ENCODE measurements around the gene COPZ1. TPM values are rescaled to one million over a fixed set of nuclear protein-coding genes. Genes with fewer than 3 reads are reported as not detected.
"Not testable (repeated sequence)": the region's sequence is repeated elsewhere in the genome, so short reads cannot be mapped to it uniquely, and the experiment has no call there.

Gene COPZ1
- total RNA-seq, 2 experiments from 2014 or later: 93.1 to 94.6 TPM

GRCh38 chr12:54350743-54351142, 25.8 kb downstream of the COPZ1 start:
- Mint-ChIP-seq H3K27ac (no peak overlapping the region), H3K27me3 (no peaks in the 10 kb centered on the region), H3K9me3 (no peaks in the 10 kb centered on the region), H3K4me1 (peaks cover 15% of the 10 kb centered on the region), H3K36me3 (peaks cover 31% of the 10 kb centered on the region), H3K4me3 (no peak overlapping the region)
- ATAC-seq (ENCODE audit: low read depth) (no peak), DNase-seq (no peak)
- POLR2A ChIA-PET: interaction anchor here (1.0 to 1.1 kb wide), 2 partner anchors 9 to 26 kb away, joined by 3 read pairs; partner anchors contain the start of gene COPZ1

- Mint-ChIP-seq H3K4me3 (no peak overlapping the region), H3K27ac (no peak overlapping the region), H3K9me3 (no peaks in the 10 kb centered on the region), H3K36me3 (peaks cover 30% of the 10 kb centered on the region), H3K4me1 (peaks cover 15% of the 10 kb centered on the region), H3K27me3 (no peaks in the 10 kb centered on the region)
- no peak for DNase-seq
- POLR2A ChIA-PET: interaction anchor here (0.6 kb wide), 1 partner anchor 54 kb away, joined by 6 read pairs; no protein-coding TSS in a partner anchor
- no peak for ATAC-seq (ENCODE audit: low read depth)
Measured at GRCh38 chr12:54351341-54351740, 26.4 kb downstream of the COPZ1 start.

GRCh38 chr12:54352022-54352531, 27.1 kb downstream of the COPZ1 start:
- Mint-ChIP-seq H3K4me1 (peaks cover 20% of the 10 kb centered on the region), H3K36me3 (peaks cover 27% of the 10 kb centered on the region), H3K9me3 (no peaks in the 10 kb centered on the region), H3K27me3 (no peaks in the 10 kb centered on the region), H3K27ac (peak overlapping the region; percentile 56), H3K4me3 (peak overlapping the region; percentile 71)
- DNase-seq (no peak), ATAC-seq (ENCODE audit: low read depth) (peak; percentile 77)
- POLR2A ChIA-PET: interaction anchor here (0.6 to 2.2 kb wide), 5 partner anchors 11 to 136 kb away, joined by 3 to 7 read pairs (median 4); partner anchors contain the start of gene COPZ1

GRCh38 chr12:54352891-54353874, 28.3 kb downstream of the COPZ1 start:
- no peaks in the 10 kb centered on the region for H3K9me3 Mint-ChIP-seq
- no peak overlapping the region for H3K4me3 Mint-ChIP-seq
- H3K27me3 Mint-ChIP-seq: no peaks in the 10 kb centered on the region
- H3K36me3 Mint-ChIP-seq: peaks cover 21% of the 10 kb centered on the region
- no peak for DNase-seq
- H3K4me1 Mint-ChIP-seq: peaks cover 22% of the 10 kb centered on the region
- H3K27ac Mint-ChIP-seq: no peak overlapping the region
- ATAC-seq (ENCODE audit: low read depth): no peak
- POLR2A ChIA-PET: interaction anchor here (0.7 to 2.2 kb wide), 4 partner anchors 10 to 137 kb away, joined by 3 to 7 read pairs (median 3); partner anchors contain the start of gene HNRNPA1

- peaks cover 21% of the 10 kb centered on the region for H3K36me3 Mint-ChIP-seq
- H3K4me3 Mint-ChIP-seq; H3K27me3 Mint-ChIP-seq; H3K27ac Mint-ChIP-seq; DNase-seq; ATAC-seq (ENCODE audit: low read depth); H3K9me3 Mint-ChIP-seq: not testable (repeated sequence)
- peaks cover 22% of the 10 kb centered on the region for H3K4me1 Mint-ChIP-seq
- POLR2A ChIA-PET: interaction anchor here (0.6 to 2.2 kb wide), 2 partner anchors 9 to 75 kb away, joined by 3 to 7 read pairs; no protein-coding TSS in a partner anchor
Measured at GRCh38 chr12:54354271-54354670, 29.3 kb downstream of the COPZ1 start.

- ATAC-seq (ENCODE audit: low read depth): no peak
Measured at GRCh38 chr12:54355104-54355815, 30.3 kb downstream of the COPZ1 start.

GRCh38 chr12:54356228-54356627, 31.3 kb downstream of the COPZ1 start:
- no peak for ATAC-seq (ENCODE audit: low read depth)
- no peaks in the 10 kb centered on the region for H3K9me3 Mint-ChIP-seq
- no peak overlapping the region for H3K27ac Mint-ChIP-seq
- no peaks in the 10 kb centered on the region for H3K27me3 Mint-ChIP-seq
- H3K4me3 Mint-ChIP-seq: no peak overlapping the region
- no peak for DNase-seq
- H3K36me3 Mint-ChIP-seq: peaks cover 6% of the 10 kb centered on the region
- POLR2A ChIA-PET: interaction anchor here (1.7 to 3.9 kb wide), 2 partner anchors 31 to 69 kb away, joined by 3 to 20 read pairs; partner anchors contain the start of gene COPZ1
- H3K4me1 Mint-ChIP-seq: peaks cover 29% of the 10 kb centered on the region

More at GRCh38 chr12:54355104-54355815, 30.3 kb downstream of the COPZ1 start:
- Mint-ChIP-seq H3K4me3 (no peak overlapping the region), H3K9me3 (no peaks in the 10 kb centered on the region), H3K36me3 (peaks cover 15% of the 10 kb centered on the region), H3K4me1 (peaks cover 23% of the 10 kb centered on the region), H3K27me3 (no peaks in the 10 kb centered on the region), H3K27ac (no peak overlapping the region)
- POLR2A ChIA-PET: interaction anchor here (1.7 kb wide), 1 partner anchor 68 kb away, joined by 3 read pairs; no protein-coding TSS in a partner anchor
- no peak for DNase-seq

GRCh38 chr12:54356951-54357356, 32.0 kb downstream of the COPZ1 start:
- no peak overlapping the region for H3K27ac Mint-ChIP-seq

GRCh38 chr12:54357506-54358190, 32.7 kb downstream of the COPZ1 start:
- H3K4me1 Mint-ChIP-seq: peaks cover 19% of the 10 kb centered on the region
- no peak overlapping the region for H3K27ac Mint-ChIP-seq
- ATAC-seq (ENCODE audit: low read depth): no peak
- no peaks in the 10 kb centered on the region for H3K27me3 Mint-ChIP-seq
- H3K36me3 Mint-ChIP-seq: no peaks in the 10 kb centered on the region
- H3K4me3 Mint-ChIP-seq: no peak overlapping the region
- H3K9me3 Mint-ChIP-seq: no peaks in the 10 kb centered on the region
- POLR2A ChIA-PET: interaction anchor here (0.6 to 3.9 kb wide), 7 partner anchors 11 to 94 kb away, joined by 3 to 32 read pairs (median 7); partner anchors contain the start of genes CBX5, COPZ1, HNRNPA1 and NFE2
- no peak for DNase-seq

More at GRCh38 chr12:54356951-54357356, 32.0 kb downstream of the COPZ1 start:
- DNase-seq: no peak
- no peak for ATAC-seq (ENCODE audit: low read depth)
- Mint-ChIP-seq H3K4me1 (peaks cover 26% of the 10 kb centered on the region), H3K36me3 (peaks cover 3% of the 10 kb centered on the region), H3K9me3 (no peaks in the 10 kb centered on the region), H3K4me3 (no peak overlapping the region), H3K27me3 (no peaks in the 10 kb centered on the region)
- POLR2A ChIA-PET: interaction anchor here (1.7 to 3.9 kb wide), 2 partner anchors 32 to 70 kb away, joined by 3 to 20 read pairs; partner anchors contain the start of gene COPZ1

- Mint-ChIP-seq H3K9me3 (no peaks in the 10 kb centered on the region), H3K4me1 (peaks cover 18% of the 10 kb centered on the region), H3K27me3 (no peaks in the 10 kb centered on the region), H3K36me3 (no peaks in the 10 kb centered on the region), H3K4me3 (no peak overlapping the region), H3K27ac (no peak overlapping the region)
- peak; percentile 47 for ATAC-seq (ENCODE audit: low read depth)
- peak; percentile 42 for DNase-seq
- POLR2A ChIA-PET: interaction anchor here (0.6 to 3.9 kb wide), 16 partner anchors 11 to 1968 kb away, joined by 3 to 32 read pairs (median 5); partner anchors contain the start of genes CBX5, COPZ1, HNRNPA1 and NFE2
Measured at GRCh38 chr12:54358191-54358944, 33.4 kb downstream of the COPZ1 start.

GRCh38 chr12:54358945-54359761, 34.2 kb downstream of the COPZ1 start:
- Mint-ChIP-seq H3K36me3 (no peaks in the 10 kb centered on the region), H3K27me3 (no peaks in the 10 kb centered on the region), H3K27ac (no peak overlapping the region), H3K4me3 (no peak overlapping the region), H3K9me3 (no peaks in the 10 kb centered on the region), H3K4me1 (peaks cover 26% of the 10 kb centered on the region)
- POLR2A ChIA-PET: interaction anchor here (0.5 to 3.9 kb wide), 17 partner anchors 9 to 1967 kb away, joined by 3 to 32 read pairs (median 5); partner anchors contain the start of genes CBX5, COPZ1, HNRNPA1 and NFE2
- peak; percentile 96 for ATAC-seq (ENCODE audit: low read depth)
- DNase-seq: peak; percentile 84
